Stimulated activated CD4-positive, alpha-beta T cell treated with anti-CD3 and anti-CD28 coated beads, Interleukin-12 subunit alpha, Interleukin-12 subunit beta, amount 100 ng/mL, for 48 hours (primary cell): Measurements from ENCODE around the gene HPS4.
A peak's percentile ranks its signal among the peaks of the same experiment; 100 is the strongest.
"Not testable (repeated sequence)": the region's sequence is repeated elsewhere in the genome, so short reads cannot be mapped to it uniquely, and the experiment has no call there.

ENCODE experiments used
- DNase-seq, 3 donors: peaks; one replicate each; pipeline ENCODE4 v3.0.0-alpha.2; 2020; ENCODE audit warnings: low read depth in 2 of 3, low spot score in 1 of 3

The HPS4 gene

GRCh38 chr22:26483439-26484359 is at the start of gene HPS4, which contains the start of gene SRRD:
HPS4 (minus strand) TSS chr22:26483783; CDS start chr22:26481762, 2,021 bp downstream.
SRRD (plus strand) TSS chr22:26483877; CDS start chr22:26483891, 14 bp downstream.
- peak; percentile 78 to 89 (median 82) for DNase-seq

DNA sequence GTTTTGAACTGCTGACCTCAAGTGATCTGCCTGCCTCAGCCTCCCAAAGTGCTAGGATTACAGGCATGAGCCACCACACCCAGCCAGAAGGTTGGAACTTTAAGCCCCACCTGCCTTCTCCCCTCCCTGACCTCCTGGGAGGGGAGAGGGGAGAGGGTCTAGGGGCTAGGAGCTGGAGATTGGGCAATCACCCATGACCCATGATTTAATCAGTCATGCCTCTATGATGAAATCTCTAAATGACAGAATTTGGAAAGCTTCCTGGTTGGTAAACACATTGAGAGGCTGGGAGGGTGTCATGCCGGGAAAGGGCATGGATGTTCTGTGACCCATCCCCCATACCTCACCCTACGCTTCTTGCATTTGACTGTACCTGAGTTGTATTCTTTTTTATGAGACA is 45.8 kb upstream of the HPS4 start:
- no peak for DNase-seq

DNA sequence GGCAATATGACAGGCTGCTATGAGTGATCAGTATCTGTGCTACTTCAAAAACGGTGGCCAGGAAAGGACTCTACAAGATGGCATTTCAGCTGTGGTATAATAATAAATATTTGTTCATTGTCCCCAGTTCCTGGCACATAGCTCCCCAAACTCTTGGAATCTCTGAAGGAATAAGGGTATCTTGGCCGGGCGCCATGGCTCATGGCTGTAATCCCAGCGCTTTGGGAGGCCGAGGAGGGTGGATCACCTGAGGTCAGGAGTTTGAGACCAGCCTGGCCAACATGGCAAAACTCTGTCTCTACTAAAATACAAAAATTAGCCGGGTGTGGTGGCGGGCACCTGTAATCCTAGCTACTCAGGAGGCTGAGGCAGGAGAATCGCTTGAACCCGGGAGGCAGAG is 44.9 kb upstream of the HPS4 start:
- DNase-seq, result not testable (repeated sequence)

DNA sequence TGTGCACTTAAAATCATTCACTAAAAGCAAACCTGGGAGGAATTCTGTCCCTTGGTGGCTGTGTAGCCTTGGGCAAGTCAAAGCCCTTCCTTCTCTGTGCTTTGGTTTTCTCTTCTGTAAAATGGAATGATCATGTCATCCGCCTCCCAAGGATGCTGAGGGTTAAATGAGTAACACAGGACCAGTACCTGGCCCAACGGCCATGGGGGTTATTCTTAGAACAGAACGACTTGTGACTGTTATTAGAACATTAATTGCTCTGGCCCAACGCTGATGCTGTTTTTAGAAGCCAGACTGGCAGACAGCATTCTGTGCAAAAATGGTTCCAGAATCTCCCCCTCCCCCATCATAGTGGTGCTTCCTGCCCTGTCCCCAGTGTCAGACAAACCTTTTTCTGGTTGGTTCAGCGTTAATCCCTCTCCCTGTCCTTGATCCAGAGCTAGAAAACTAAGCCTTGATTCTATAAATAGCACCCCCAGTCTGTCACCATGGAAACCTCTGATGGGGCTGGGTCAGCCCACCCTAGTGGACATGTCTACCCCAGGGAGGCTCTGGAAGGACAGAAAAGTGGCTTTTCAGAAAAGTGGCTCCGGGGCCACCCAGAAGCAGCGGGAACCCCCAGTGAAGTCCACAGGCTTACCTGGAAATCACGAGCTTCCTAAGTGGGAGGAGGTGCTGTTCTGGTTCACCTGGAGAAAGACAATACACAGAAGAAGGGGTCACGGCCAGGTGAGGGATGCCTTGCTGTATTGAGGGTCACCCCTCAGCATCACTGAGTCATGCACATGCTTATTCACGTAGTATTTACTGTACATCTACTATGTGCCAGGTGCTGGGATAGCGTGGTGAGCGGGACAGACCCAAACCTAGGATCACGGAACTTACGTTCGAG is 44.2 kb upstream of the HPS4 start:
- no peak for DNase-seq

GRCh38 chr22:26527167-26527566 is 43.6 kb upstream of the HPS4 start:
- no peak for DNase-seq

GRCh38 chr22:26525946-26526564 is 42.5 kb upstream of the HPS4 start:
- no peak for DNase-seq

GRCh38 chr22:26524870-26525269 is 41.3 kb upstream of the HPS4 start:
- DNase-seq, result no peak

DNA sequence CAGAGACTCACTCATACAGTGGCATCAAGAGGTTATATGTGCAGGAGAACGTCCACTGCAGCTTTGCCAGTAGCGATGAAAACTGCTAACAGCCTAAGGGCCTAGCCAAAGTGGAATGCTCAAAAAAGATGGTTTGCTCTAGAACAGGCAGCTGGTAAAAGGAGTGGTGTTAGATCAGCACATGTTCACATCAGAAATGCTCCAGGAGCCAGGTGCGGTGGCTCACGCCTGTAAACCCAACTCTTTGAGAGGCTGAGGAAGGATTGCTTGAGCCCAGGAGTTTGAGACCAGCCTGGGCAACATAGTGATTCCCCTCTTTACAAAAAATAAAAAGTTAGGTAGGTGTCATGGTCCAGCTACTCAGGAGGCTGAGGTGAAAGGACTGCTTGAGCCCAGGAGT is 39.0 kb upstream of the HPS4 start:
- no peak for DNase-seq

GRCh38 chr22:26522012-26522411 is 38.4 kb upstream of the HPS4 start:
- no peak for DNase-seq

GRCh38 chr22:26517429-26517828 is 33.8 kb upstream of the HPS4 start:
- no peak for DNase-seq

DNA sequence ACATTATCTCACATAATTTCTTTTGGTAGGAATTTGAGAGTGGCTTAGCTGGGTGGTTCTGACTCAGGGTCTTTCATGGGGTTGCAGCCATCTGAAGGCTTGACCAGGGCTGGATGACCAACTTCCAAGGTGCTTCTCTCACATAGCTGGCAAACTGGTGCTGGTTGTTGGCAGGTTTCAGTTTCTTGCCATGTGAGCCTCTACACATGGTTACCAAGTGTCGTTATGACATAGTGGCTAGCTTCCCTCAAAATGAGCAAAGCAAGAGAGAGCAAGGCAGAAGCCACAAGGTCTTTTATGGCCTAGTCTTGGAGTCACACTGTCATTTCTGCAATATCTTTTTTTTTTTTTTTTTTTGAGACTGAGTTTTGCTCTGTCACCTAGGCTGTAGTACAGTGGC is 32.9 kb upstream of the HPS4 start:
- DNase-seq, result no peak

DNA sequence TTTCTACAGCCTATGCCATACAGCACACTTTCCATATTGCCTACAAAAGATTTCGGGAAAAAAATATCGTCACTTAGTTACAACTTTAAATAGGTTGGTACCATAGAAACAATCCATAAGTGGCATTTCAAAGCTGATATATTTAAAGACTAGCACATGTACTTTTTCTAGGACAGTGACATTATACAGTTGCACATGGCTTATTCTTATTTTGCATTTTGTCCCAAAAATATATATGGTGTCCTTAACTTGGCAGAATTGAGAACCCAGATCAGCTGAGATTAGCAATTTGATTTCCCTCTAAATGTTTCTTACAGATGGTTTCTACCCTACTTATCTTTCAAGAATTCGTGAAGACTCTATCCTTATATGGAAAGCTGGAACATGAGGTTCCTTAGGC is 32.3 kb upstream of the HPS4 start:
- no peak for DNase-seq

DNA sequence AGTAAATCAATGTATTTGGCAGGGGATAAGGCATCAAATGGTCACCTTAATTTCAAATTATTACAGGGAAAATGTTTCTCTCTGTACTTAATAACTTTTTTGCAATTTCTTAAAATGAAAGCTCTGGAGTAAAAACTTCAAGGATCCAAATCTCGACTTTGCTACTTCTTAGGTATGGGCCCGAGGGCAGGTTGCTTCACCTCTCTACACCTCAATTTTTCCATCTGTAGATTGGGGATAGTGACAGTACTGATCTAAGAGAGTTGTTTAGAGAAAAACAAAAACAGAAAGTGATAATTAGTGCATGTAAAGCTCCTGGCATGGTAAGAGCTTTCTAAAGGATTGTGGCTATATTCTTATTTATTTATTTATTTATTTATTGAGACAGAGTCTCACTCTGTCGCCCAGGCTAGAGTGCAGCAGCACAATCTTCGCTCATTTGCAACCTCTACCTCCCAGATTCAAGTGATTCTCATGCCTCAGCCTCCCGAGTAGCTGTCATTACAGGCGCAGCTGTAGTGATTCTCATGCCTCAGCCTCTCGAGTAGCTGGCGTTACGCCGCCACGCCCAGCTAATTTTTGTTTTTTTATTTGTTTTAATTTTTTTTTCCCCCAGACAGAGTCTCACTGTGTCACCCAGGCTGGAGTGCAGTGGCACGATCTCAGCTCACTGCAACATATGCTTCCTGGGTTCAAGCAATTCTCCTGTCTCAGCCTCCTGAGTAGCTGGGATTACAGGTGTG is 31.0 kb upstream of the HPS4 start:
- DNase-seq, result no peak

DNA sequence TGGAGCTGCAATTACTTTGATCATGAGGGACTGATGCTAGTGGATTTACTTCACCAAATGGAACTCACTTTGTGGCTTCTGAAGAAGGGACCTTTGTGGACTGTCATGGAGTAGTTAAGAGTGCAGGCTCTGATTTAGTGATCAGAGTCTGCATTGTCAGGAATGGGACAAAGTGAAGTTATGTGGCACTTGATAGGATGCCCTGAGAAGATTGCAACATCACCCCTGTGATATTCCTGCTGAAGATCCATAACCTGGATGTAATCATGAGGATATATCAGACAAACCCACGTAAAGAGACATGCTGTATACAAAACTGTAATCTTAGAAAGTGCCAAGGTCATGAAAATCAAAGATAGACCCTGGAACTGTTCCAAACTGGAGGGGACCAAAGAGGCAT is 30.3 kb upstream of the HPS4 start:
- no peak for DNase-seq

DNA sequence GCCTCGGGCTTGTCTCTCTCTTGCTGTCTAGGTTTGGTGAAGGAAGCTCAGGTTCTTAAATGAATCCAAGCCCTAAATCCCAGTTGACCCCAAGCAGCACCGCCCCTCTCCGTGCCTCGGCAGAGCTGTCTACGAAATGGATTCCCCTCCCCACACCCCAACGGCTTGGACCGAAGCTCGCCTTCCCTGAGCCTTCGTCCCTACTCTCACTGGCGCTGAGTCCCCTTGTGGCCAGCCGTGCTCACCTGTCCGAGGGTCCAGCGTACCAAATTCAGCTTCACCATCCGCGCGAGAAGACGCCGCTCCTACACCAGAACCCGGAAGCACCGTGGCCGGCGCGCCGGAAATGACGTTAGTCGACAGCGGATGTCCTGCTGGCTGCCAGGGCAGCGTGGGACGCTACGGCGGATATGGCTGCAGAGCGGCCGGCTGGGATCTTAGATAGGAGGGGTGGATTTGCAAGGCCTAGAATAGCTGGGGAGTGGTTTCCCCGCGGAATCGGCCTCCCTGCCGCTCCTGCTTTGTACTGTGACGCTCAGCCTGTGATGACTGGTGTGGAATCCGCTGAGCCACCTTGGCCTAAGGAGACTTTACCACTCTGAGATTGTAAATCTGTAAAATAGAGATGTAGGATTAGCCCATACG is 28.7 kb upstream of the HPS4 start, which contains the start of gene TFIP11:
TFIP11 (minus strand) TSS at position 325 of the 645 bp plus-strand sequence. CDS start 2,201 bp downstream, outside the sequence.
- DNase-seq, result peak; percentile 87 to 92 (median 89)

DNA sequence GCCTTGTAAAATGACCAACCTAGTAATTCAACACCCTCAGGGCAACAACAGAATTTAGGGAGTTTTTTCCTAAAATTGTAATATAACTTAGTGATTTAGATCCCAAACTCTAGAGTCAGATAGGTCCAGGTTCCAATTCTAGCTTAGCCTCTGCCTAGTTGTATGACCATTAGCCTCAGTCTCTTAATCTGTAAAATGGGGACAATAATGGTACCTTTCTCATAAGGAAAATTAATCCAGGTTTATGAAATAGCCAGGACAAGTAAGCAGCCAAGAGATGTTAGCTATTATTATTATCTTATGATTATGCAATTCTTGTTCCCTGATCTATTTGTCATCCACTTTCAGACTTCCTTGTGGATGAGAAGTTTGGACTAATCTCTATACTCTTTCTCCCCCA is 24.6 kb upstream of the HPS4 start:
- no peak for DNase-seq

DNA sequence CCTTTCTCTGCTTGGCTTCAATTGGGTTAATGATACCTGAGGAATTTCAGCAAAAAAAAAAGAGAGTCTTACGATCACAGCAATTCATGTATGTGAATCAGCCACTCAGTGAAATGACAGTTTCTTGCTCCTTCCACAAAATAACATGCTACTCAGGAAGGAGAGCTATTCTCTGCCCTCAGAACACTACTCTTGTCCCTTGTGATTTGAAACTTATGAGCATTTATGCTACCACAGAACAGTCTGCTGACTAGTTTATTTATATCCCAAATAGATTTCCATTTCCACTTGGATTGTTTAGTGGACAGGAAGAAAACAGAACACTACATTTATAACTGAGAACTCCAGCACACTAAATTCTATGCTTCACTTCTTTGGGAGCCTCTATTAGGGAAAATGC is 20.2 kb upstream of the HPS4 start:
- DNase-seq, result no peak

DNA sequence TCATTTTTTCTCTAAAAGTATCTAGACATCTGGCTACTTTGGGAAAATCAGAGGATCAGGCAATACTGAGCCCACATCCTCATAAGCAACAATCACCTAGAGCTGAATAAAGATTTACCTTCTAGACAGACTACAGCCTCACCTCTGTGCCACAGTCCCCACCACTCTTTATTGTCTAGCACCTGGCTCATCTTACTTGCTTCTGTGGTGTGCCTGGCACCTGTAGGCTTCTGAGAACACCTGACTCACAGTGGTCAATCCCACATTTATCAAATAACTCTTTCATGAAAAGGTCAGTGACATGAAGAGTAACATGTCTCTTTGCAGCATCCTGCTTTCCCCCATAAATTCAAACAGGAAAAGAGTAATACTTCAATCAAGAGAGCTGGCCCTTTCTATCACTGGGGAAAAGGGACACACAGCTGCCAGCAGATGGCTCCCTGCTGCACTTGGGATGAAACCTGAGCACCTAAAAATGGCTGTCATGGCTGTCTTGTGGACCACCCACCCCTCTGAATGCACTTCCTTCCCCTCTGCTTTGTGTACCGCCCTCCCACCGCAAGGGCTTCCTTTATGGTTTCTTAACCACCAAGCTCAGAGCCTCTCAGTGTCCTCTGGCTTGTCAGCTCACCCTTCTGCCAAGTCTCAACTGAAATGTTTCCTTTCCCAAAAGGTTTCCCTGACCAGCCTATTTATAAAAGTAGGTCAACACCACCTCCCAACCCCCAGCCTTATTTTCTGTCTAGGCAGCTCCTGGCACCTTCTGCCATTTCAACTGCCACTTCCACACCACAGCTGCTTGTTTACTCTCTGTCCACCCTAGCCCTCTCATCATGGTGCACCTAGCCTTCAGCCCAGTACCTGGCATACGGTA is 19.3 kb upstream of the HPS4 start:
- no peak for DNase-seq

GRCh38 chr22:26501996-26502395 is 18.4 kb upstream of the HPS4 start:
- no peak for DNase-seq
